Fibroblast of lung (primary cell): ENCODE data around the gene GRID1.

Experiments
- CTCF ChIP-seq, 2 donors: IDR thresholded peaks in 1 of 2; conservative IDR thresholded peaks in 1 of 2; 1 replicate in 1 of 2; 2 replicates in 1 of 2; pipeline ENCODE4 v1.5.1; 2011 to 2012; ENCODE audit warnings: low read length in 2 of 2, control low read depth in 1 of 2, inconsistent platforms in 1 of 2, low read depth in 1 of 2, mild to moderate bottlenecking in 1 of 2
- EZH2 ChIP-seq: IDR thresholded peaks from 2 replicates; pipeline ENCODE4 v1.5.1; 2012; ENCODE audit warnings: low read length, control low read depth, mild to moderate bottlenecking; ENCODE audit errors: missing control alignments

GRCh38 chr10:86295791-86296190, 70.8 kb downstream of the GRID1 start:
- no peak for TF ChIP-seq EZH2
- TF ChIP-seq CTCF (conservative IDR thresholded peaks at IDR 0.05 in 1 of 2, IDR thresholded peaks at IDR 0.05 in 1 of 2; ENCODE audit: low read depth in 1 of 2, low read length in 2 of 2): no peak
